ENCODE measurements around the gene SPINDOC. TPM values are rescaled to one million over a fixed set of nuclear protein-coding genes. Genes with fewer than 3 reads are reported as not detected.

Gene SPINDOC
- polyA plus RNA-seq, 1 donor (not counting 4 experiments of a cell fraction or from before 2014, with no cell fraction given): 8.1 TPM

DNA sequence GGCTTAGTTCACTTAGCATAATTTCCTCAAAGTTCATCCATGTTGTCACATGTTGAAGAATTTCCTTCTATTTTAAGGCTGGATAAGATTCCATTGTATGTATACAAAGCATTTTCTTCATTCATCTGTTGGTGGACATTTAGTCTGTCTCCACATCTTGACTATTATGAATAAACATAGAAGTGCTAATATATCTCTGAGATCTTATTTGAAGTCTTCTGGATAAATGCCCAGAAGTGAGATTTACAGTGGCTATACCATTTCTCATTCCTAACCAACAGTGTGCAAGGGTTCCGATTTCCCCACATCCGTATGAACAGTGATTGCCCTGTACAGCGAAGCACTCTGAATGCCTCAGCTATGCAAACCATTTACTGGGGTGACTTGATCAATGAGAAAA is 38.1 kb upstream of the SPINDOC start:
- no peaks in the 10 kb centered on the region for H3K27me3 ChIP-seq (ENCODE audit: control insufficient read depth, extremely low read depth, insufficient read depth, low read length)
- FAIRE-seq: no peak

GRCh38 chr11:63779039-63779438 is 34.2 kb upstream of the SPINDOC start:
- FAIRE-seq: no peak
- no peaks in the 10 kb centered on the region for H3K27me3 ChIP-seq (ENCODE audit: control insufficient read depth, extremely low read depth, insufficient read depth, low read length)
- H3K9ac ChIP-seq (ENCODE audit: control insufficient read depth, extremely low read depth, insufficient read depth, low read length): no peak overlapping the region
- H3K4me2 ChIP-seq (ENCODE audit: control insufficient read depth, extremely low read depth, insufficient read depth, low read depth, low read length): no peak overlapping the region
- no peaks in the 10 kb centered on the region for H4K20me1 ChIP-seq (ENCODE audit: control insufficient read depth, extremely low read depth, insufficient read depth, low read length)
- H3K4me1 ChIP-seq (ENCODE audit: control insufficient read depth, extremely low read depth, insufficient read depth, low read length): no peaks in the 10 kb centered on the region
- no peak overlapping the region for H3K27ac ChIP-seq (ENCODE audit: control insufficient read depth, insufficient read depth, low read length)
- H3K4me3 ChIP-seq (ENCODE audit: control insufficient read depth in 2 of 3, extremely low read depth in 1 of 3, insufficient read depth in 2 of 3, low read depth in 1 of 3, low read length in 3 of 3): no peak overlapping the region
- no peaks in the 10 kb centered on the region for H3K36me3 ChIP-seq (ENCODE audit: control insufficient read depth in 2 of 2, extremely low read depth in 1 of 2, insufficient read depth in 2 of 2, low read length in 2 of 2)
- TF ChIP-seq CTCF (optimal IDR thresholded peaks at IDR 0.05 in 1 of 3, IDR thresholded peaks at IDR 0.05 in 1 of 3, conservative IDR thresholded peaks at IDR 0.05 in 1 of 3; ENCODE audit: extremely low read depth in 1 of 3, insufficient read depth in 2 of 3, low read length in 3 of 3) (no peak), EZH2 (IDR thresholded peaks at IDR 0.05; ENCODE audit: low read length) (no peak)
- no peaks in the 10 kb centered on the region for H3K79me2 ChIP-seq (ENCODE audit: control insufficient read depth, insufficient read depth, low read length)
- no peaks in the 10 kb centered on the region for H3K9me3 ChIP-seq (ENCODE audit: control insufficient read depth, low read depth, low read length)
- H3K9me1 ChIP-seq (ENCODE audit: control insufficient read depth, extremely low read depth, insufficient read depth, low read length): no peaks in the 10 kb centered on the region
- DNase-seq (ENCODE audit: low read depth, low spot score): no peak
- dilution Hi-C loops (cut with MboI; ENCODE audit: extremely low pct_ligation_motif_present, low sequenced_read_pairs): no loop called here
- H2AFZ ChIP-seq (ENCODE audit: control insufficient read depth, low read length): no peak overlapping the region

More for the DNA sequence above, 38.1 kb upstream of the SPINDOC start:
- no peaks in the 10 kb centered on the region for H3K9me3 ChIP-seq (ENCODE audit: control insufficient read depth, low read depth, low read length)
- H3K27ac ChIP-seq (ENCODE audit: control insufficient read depth, insufficient read depth, low read length): no peak overlapping the region
- H3K4me3 ChIP-seq (ENCODE audit: control insufficient read depth in 2 of 3, extremely low read depth in 1 of 3, insufficient read depth in 2 of 3, low read depth in 1 of 3, low read length in 3 of 3): no peak overlapping the region
- no peaks in the 10 kb centered on the region for H3K4me1 ChIP-seq (ENCODE audit: control insufficient read depth, extremely low read depth, insufficient read depth, low read length)
- no peak overlapping the region for H3K4me2 ChIP-seq (ENCODE audit: control insufficient read depth, extremely low read depth, insufficient read depth, low read depth, low read length)
- no peak for TF ChIP-seq EZH2 (IDR thresholded peaks at IDR 0.05; ENCODE audit: low read length)
- no peak for TF ChIP-seq CTCF (optimal IDR thresholded peaks at IDR 0.05 in 1 of 3, IDR thresholded peaks at IDR 0.05 in 1 of 3, conservative IDR thresholded peaks at IDR 0.05 in 1 of 3; ENCODE audit: extremely low read depth in 1 of 3, insufficient read depth in 2 of 3, low read length in 3 of 3)
- no peak for DNase-seq (ENCODE audit: low read depth, low spot score)
- no peaks in the 10 kb centered on the region for H3K9me1 ChIP-seq (ENCODE audit: control insufficient read depth, extremely low read depth, insufficient read depth, low read length)
- no peaks in the 10 kb centered on the region for H3K79me2 ChIP-seq (ENCODE audit: control insufficient read depth, insufficient read depth, low read length)
- no peaks in the 10 kb centered on the region for H3K36me3 ChIP-seq (ENCODE audit: control insufficient read depth in 2 of 2, extremely low read depth in 1 of 2, insufficient read depth in 2 of 2, low read length in 2 of 2)
- dilution Hi-C loops (cut with MboI; ENCODE audit: extremely low pct_ligation_motif_present, low sequenced_read_pairs): no loop called here
- no peaks in the 10 kb centered on the region for H4K20me1 ChIP-seq (ENCODE audit: control insufficient read depth, extremely low read depth, insufficient read depth, low read length)
- H2AFZ ChIP-seq (ENCODE audit: control insufficient read depth, low read length): no peak overlapping the region
- H3K9ac ChIP-seq (ENCODE audit: control insufficient read depth, extremely low read depth, insufficient read depth, low read length): no peak overlapping the region

Measured in keratinocyte (primary cell).